Neural progenitor cell (in vitro differentiated cells): ENCODE data around the gene PTGES3L. TPM values are rescaled to one million over a fixed set of nuclear protein-coding genes. Genes with fewer than 3 reads are reported as not detected.

Experiments
- DNase-seq: peaks from one replicate; pipeline ENCODE4 v3.0.0-alpha.2; 2016; ENCODE audit warnings: low spot score
- H2AFZ ChIP-seq: fragments of 200-600 bp; sonication (generic); replicated peaks from 2 replicates; pipeline ENCODE4 v1.6.1; 2016; ENCODE audit warnings: antibody characterized with exemption
- H3F3A ChIP-seq: fragments of 200-600 bp; sonication (generic); 2 replicates; pipeline ENCODE4 v1.6.1; 2016; ENCODE audit warnings: antibody characterized with exemption, low read depth
- H3K27ac ChIP-seq: fragments of 200-600 bp; sonication (generic); 2 replicates; pipeline ENCODE4 v1.5.1; 2016; ENCODE audit warnings: mild to moderate bottlenecking
- H3K27me3 ChIP-seq: fragments of 200-600 bp; sonication (generic); 2 replicates; pipeline ENCODE4 v1.6.1; 2016; ENCODE audit warnings: mild to moderate bottlenecking, moderate library complexity
- H3K36me3 ChIP-seq: fragments of 200-600 bp; sonication (generic); 2 replicates; pipeline ENCODE4 v1.5.1; 2016
- H3K4me1 ChIP-seq: fragments of 200-600 bp; sonication (generic); 2 replicates; pipeline ENCODE4 v1.6.1; 2016; ENCODE audit warnings: mixed run types
- H3K4me2 ChIP-seq: fragments of 200-600 bp; sonication (generic); 2 replicates; pipeline ENCODE4 v1.6.1; 2016
- H3K4me3 ChIP-seq: fragments of 200-600 bp; sonication (generic); 2 replicates; pipeline ENCODE4 v1.5.1; 2016
- H3K79me2 ChIP-seq: fragments of 200-600 bp; sonication (generic); 2 replicates; pipeline ENCODE4 v1.6.1; 2016; ENCODE audit warnings: low read depth
- H3K9ac ChIP-seq: fragments of 200-600 bp; sonication (generic); 2 replicates; pipeline ENCODE4 v1.6.1; 2016
- H3K9me3 ChIP-seq: fragments of 200-600 bp; sonication (generic); 2 replicates; pipeline ENCODE4 v1.5.1; 2016; ENCODE audit warnings: low read depth
- H4K20me1 ChIP-seq: fragments of 200-600 bp; sonication (generic); 2 replicates; pipeline ENCODE4 v1.6.1; 2016; ENCODE audit warnings: low read depth
- H3K27ac Mint-ChIP-seq: 3 replicates; pipeline ENCODE4 v1.8.0; 2021; ENCODE audit warnings: mixed read lengths
- H3K27me3 Mint-ChIP-seq: 2 replicates; pipeline ENCODE4 v1.8.0; 2022; ENCODE audit warnings: low read depth, mild to moderate bottlenecking, inconsistent platforms, moderate library complexity, mixed read lengths; ENCODE audit not compliant: insufficient read depth
- H3K36me3 Mint-ChIP-seq: 3 replicates; pipeline ENCODE4 v1.8.0; 2021; ENCODE audit warnings: mixed read lengths
- H3K4me1 Mint-ChIP-seq: 3 replicates; pipeline ENCODE4 v1.8.0; 2021; ENCODE audit warnings: mixed read lengths
- H3K4me3 Mint-ChIP-seq: 3 replicates; pipeline ENCODE4 v1.8.0; 2021; ENCODE audit warnings: mild to moderate bottlenecking, moderate library complexity, mixed read lengths
- H3K9me3 Mint-ChIP-seq: 3 replicates; pipeline ENCODE4 v1.8.0; 2020; ENCODE audit warnings: mixed read lengths
- EZH2 ChIP-seq: fragments of 200-600 bp; sonication (generic); IDR thresholded peaks from 2 replicates; pipeline ENCODE4 v1.6.1; 2017; ENCODE audit warnings: antibody characterized with exemption, mild to moderate bottlenecking, moderate library complexity
- EZH2phosphoT487 ChIP-seq: fragments of 200-600 bp; sonication (generic); IDR thresholded peaks from 2 replicates; pipeline ENCODE4 v1.6.1; 2017; ENCODE audit warnings: antibody characterized with exemption
- total RNA-seq: library from RNA; depleted of rRNA; stranded (reverse); fragments of >200 nt; gene quantifications from 2 replicates; pipeline ENCODE4 v1.2.3, GENCODE V29; 2015; ENCODE audit warnings: low replicate concordance
- TF ChIP-seq, protein P1 (sequence below): fragments of 200-600 bp; sonication (generic); IDR thresholded peaks from 2 replicates; pipeline ENCODE4 v1.5.1; 2017; ENCODE audit warnings: antibody characterized with exemption, mild to moderate bottlenecking

PTGES3L gene
- total RNA-seq, 1 donor from 2014 or later: 7.7 TPM

GRCh38 chr17:42971589-42971988 is 8.3 kb downstream of the PTGES3L start:
- TF ChIP-seq EZH2 (no peak), EZH2phosphoT487 (no peak)
- TF ChIP-seq, protein P1, sequence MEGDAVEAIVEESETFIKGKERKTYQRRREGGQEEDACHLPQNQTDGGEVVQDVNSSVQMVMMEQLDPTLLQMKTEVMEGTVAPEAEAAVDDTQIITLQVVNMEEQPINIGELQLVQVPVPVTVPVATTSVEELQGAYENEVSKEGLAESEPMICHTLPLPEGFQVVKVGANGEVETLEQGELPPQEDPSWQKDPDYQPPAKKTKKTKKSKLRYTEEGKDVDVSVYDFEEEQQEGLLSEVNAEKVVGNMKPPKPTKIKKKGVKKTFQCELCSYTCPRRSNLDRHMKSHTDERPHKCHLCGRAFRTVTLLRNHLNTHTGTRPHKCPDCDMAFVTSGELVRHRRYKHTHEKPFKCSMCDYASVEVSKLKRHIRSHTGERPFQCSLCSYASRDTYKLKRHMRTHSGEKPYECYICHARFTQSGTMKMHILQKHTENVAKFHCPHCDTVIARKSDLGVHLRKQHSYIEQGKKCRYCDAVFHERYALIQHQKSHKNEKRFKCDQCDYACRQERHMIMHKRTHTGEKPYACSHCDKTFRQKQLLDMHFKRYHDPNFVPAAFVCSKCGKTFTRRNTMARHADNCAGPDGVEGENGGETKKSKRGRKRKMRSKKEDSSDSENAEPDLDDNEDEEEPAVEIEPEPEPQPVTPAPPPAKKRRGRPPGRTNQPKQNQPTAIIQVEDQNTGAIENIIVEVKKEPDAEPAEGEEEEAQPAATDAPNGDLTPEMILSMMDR: no peak
- H4K20me1 ChIP-seq: no peaks in the 10 kb centered on the region
- no peaks in the 10 kb centered on the region for H3K79me2 ChIP-seq
- no peak overlapping the region for H3K4me3 Mint-ChIP-seq
- no peaks in the 10 kb centered on the region for H3K4me1 Mint-ChIP-seq
- no peak overlapping the region for H3K9ac ChIP-seq
- no peak overlapping the region for H3K4me2 ChIP-seq
- H3K4me3 ChIP-seq: no peak overlapping the region
- no peaks in the 10 kb centered on the region for H3K27me3 Mint-ChIP-seq
- no peaks in the 10 kb centered on the region for H3K36me3 Mint-ChIP-seq
- H3K9me3 ChIP-seq: no peaks in the 10 kb centered on the region
- no peak overlapping the region for H3K27ac ChIP-seq
- peaks cover 15% of the 10 kb centered on the region for H3F3A ChIP-seq
- H3K36me3 ChIP-seq: no peaks in the 10 kb centered on the region
- H3K9me3 Mint-ChIP-seq: no peaks in the 10 kb centered on the region
- no peaks in the 10 kb centered on the region for H3K4me1 ChIP-seq
- DNase-seq: no peak
- no peak overlapping the region for H2AFZ ChIP-seq
- H3K27ac Mint-ChIP-seq: no peak overlapping the region
- H3K27me3 ChIP-seq: no peaks in the 10 kb centered on the region

GRCh38 chr17:42969001-42969581 is 10.8 kb downstream of the PTGES3L start:
- H3K4me3 Mint-ChIP-seq: no peak overlapping the region
- no peaks in the 10 kb centered on the region for H4K20me1 ChIP-seq
- peaks cover 6% of the 10 kb centered on the region for H3K4me1 Mint-ChIP-seq
- TF ChIP-seq EZH2: no peak
- TF ChIP-seq, protein P1: no peak
- TF ChIP-seq EZH2phosphoT487: no peak
- no peak overlapping the region for H3K27ac Mint-ChIP-seq
- H3K79me2 ChIP-seq: no peaks in the 10 kb centered on the region
- peaks cover 2% of the 10 kb centered on the region for H3K27me3 Mint-ChIP-seq
- no peak for DNase-seq
- H3K9me3 ChIP-seq: no peaks in the 10 kb centered on the region
- H3K36me3 ChIP-seq: no peaks in the 10 kb centered on the region
- no peaks in the 10 kb centered on the region for H3K4me1 ChIP-seq
- peaks cover 27% of the 10 kb centered on the region for H3F3A ChIP-seq
- no peaks in the 10 kb centered on the region for H3K9me3 Mint-ChIP-seq
- H3K27me3 ChIP-seq: no peaks in the 10 kb centered on the region
- H3K27ac ChIP-seq: no peak overlapping the region
- H3K4me3 ChIP-seq: no peak overlapping the region
- no peak overlapping the region for H3K9ac ChIP-seq
- no peak overlapping the region for H3K4me2 ChIP-seq
- H2AFZ ChIP-seq: no peak overlapping the region
- H3K36me3 Mint-ChIP-seq: no peaks in the 10 kb centered on the region

DNA sequence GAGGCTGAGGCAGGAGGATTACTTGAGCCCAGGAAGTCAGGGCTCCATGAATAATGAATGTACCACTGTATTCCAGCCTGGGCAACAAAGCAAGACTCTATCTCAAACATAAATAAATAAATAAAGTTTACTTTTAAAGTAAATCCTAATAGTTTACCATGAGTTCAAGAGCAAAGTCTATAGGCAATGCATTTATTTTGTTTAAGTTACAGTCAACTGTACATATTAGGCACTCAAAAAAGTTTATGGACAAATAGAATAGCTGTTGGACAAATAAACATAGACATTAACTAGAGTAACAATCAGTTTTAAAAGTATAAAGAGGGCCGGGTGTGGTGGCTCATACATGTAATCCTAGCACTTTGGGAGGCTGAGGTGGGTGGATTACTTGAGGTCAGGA is 12.0 kb downstream of the PTGES3L start:
- peaks cover 4% of the 10 kb centered on the region for H3K36me3 Mint-ChIP-seq
- TF ChIP-seq EZH2: no peak
- TF ChIP-seq, protein P1: no peak
- no peak for TF ChIP-seq EZH2phosphoT487
- DNase-seq: no peak
- no peaks in the 10 kb centered on the region for H4K20me1 ChIP-seq
- peaks cover 11% of the 10 kb centered on the region for H3K4me1 Mint-ChIP-seq
- H3K27me3 ChIP-seq: no peaks in the 10 kb centered on the region
- H2AFZ ChIP-seq: no peak overlapping the region
- no peak overlapping the region for H3K4me3 Mint-ChIP-seq
- peaks cover 6% of the 10 kb centered on the region for H3K4me1 ChIP-seq
- peaks cover 2% of the 10 kb centered on the region for H3K27me3 Mint-ChIP-seq
- H3K4me3 ChIP-seq: no peak overlapping the region
- no peaks in the 10 kb centered on the region for H3K9me3 Mint-ChIP-seq
- no peak overlapping the region for H3K27ac ChIP-seq
- no peak overlapping the region for H3K4me2 ChIP-seq
- H3K9ac ChIP-seq: no peak overlapping the region
- no peaks in the 10 kb centered on the region for H3K36me3 ChIP-seq
- no peak overlapping the region for H3K27ac Mint-ChIP-seq
- peaks cover 11% of the 10 kb centered on the region for H3K79me2 ChIP-seq
- peaks cover 27% of the 10 kb centered on the region for H3F3A ChIP-seq
- no peaks in the 10 kb centered on the region for H3K9me3 ChIP-seq
